GM12892 (cell line): ENCODE data around the gene ZBTB40.

Experiments
- DNase-seq: peaks from one replicate; pipeline ENCODE4 v3.0.0; 2011; ENCODE audit not compliant: insufficient read length
- FAIRE-seq: peaks from 2 replicates; lab custom pipeline; 2011; peaks lifted over from hg19 to GRCh38; lab: Jason Lieb, UNC
- POLR2A ChIP-seq: IDR thresholded peaks from 2 replicates; pipeline ENCODE4 v1.6.1; 2011; ENCODE audit warnings: low read depth, low read length, control low read depth
- POLR2AphosphoS5 ChIP-seq: IDR thresholded peaks from 2 replicates; pipeline ENCODE4 v1.6.1; 2011; ENCODE audit warnings: low read depth, low read length, control low read depth
- TAF1 ChIP-seq: IDR thresholded peaks from 2 replicates; pipeline ENCODE4 v1.6.1; 2011; ENCODE audit warnings: low read depth, mild to moderate bottlenecking, control low read depth, low read length, borderline replicate concordance

Gene ZBTB40

GRCh38 chr1:22457836-22458235, 6.2 kb downstream of the ZBTB40 start:
- no peak for FAIRE-seq
- no peak for DNase-seq
- TF ChIP-seq POLR2A: no peak
- TF ChIP-seq POLR2AphosphoS5: no peak
- TF ChIP-seq TAF1: no peak

DNA sequence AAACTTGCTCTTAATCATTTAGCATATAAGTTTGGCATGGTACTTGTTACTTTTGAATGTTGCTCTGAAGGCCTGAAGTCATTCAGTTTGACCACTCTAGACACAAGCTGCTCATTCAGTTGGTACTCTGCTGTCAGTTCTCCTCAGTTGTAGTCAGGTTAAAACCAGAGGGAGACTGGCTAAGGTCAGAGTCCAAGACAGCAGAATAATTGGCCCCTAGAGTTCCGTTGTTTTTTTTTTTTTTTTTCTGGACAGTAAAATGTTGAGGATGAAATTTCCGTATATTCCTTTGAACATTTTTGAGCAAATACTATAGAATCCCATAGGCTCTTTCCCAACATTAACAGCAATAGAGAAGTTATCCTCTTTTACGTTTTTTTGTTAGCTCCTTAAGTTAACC, 9.4 kb downstream of the ZBTB40 start:
- TF ChIP-seq POLR2AphosphoS5 (no peak), POLR2A (no peak), TAF1 (no peak)
- DNase-seq (no peak), FAIRE-seq (no peak)

DNA sequence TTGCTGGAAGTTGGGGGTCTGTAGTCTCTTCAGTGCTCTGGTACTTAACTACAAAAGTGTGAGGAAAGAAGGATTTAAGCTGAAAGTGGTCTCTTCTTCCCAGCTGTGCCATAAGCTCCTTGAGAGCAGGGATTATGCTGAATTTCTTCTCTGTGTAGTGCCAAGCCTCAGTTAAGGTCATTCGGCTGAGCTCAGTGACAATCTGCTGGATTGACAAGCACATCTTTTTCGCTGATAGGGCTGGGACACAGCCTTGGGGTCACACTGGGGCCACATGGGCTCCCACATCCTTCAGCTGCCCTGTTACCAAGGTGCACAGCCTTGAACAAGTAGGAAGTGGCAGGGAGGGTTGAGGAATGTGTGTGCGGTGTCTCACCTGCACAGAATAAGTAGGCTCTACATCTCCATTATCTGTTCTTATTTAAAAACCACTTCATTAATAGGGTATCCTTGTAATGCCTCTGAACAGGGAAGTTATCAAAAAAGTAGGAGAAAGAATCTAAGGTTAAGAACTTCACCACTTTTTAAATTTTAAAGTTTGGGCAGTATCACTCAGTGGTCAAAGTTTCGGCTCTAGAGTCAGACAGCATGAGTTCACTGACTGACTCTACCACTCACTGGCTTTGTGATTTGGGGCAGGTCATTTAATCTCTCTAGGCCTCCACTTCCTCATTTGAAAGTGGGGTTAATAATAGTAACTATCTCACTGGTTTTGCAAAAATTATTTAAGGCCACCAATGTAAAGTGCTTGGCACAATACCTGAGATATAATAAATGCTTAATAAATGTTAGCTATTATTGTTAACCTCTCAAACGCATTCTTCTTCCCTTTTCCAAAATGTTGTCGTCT, 10.3 kb downstream of the ZBTB40 start:
- FAIRE-seq (no peak), DNase-seq (no peak)
- no peak for TF ChIP-seq TAF1
- no peak for TF ChIP-seq POLR2A
- TF ChIP-seq POLR2AphosphoS5: no peak

GRCh38 chr1:22462928-22463327, 11.3 kb downstream of the ZBTB40 start:
- DNase-seq (no peak), FAIRE-seq (no peak)
- no peak for TF ChIP-seq POLR2AphosphoS5
- TF ChIP-seq TAF1: no peak
- TF ChIP-seq POLR2A: no peak

DNA sequence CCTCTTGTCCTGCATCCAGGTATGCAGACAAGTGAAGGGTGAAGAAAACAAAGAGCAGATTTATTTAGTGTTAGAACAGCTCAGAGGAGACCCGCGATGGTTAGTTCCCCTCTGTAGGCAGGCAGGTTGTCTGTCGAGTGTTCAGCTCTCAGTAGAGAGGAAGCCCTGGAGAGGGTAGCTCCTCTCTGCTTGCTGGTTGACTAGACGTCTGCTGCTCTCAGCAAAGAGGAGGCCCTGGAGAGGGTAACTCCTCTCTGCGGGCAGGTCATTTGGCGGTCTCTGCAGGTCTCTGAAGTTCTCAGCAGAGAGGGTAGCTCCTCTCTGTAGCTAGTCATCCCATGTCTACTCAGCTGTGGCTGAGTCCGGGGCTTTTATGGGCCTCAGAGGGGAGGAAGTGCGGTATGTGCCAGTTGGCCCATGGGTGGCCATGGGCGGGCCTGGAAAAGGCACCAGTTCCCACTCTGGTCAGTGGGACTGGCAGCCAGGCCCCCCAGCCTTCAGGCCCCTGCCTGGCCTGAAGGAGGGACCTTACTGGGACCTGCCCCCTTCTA, 13.4 kb downstream of the ZBTB40 start:
- no peak for TF ChIP-seq POLR2AphosphoS5
- no peak for TF ChIP-seq POLR2A
- no peak for TF ChIP-seq TAF1
- DNase-seq (no peak), FAIRE-seq (no peak)

DNA sequence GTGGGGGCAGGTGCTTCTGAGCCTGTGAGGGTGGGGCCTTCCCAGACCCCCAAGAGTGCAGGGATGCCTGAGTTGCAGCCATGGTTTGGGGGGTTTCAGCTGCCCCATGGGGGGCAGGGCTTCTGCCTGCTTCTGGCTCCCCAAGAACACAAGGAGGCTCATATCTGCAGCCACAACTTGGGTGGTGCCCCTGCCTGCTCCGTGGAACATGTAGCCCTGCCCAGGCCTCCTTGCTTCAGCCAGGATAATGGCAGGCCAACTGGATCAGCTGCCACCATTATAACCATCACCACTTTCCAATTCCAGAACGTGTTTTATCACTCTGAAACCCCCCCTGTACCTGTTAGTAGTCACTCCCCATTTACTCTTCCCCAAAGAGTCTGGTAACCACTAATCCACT, 14.0 kb downstream of the ZBTB40 start:
- FAIRE-seq (no peak), DNase-seq (no peak)
- TF ChIP-seq TAF1 (no peak), POLR2A (no peak), POLR2AphosphoS5 (no peak)

DNA sequence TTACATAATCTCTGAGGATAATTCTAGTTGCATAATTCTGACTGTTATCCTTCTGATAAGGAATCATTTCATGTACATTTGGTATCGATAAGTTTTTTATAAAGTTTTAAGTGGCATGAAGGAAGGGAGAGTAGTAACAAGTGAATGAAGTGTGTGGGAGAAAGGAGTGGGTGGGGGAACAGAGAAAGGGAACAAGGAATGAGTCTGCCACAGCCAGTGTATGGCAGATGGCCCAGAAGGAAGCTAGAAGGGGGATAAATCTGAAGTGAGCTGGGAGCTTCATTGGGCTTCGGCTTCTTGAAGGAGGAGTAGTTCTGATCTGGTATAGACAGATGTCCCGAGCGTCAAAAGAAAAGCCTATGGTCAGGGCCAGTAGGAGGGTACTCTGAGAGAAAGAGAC, 18.6 kb downstream of the ZBTB40 start:
- no peak for FAIRE-seq
- no peak for DNase-seq
- TF ChIP-seq POLR2A (no peak), POLR2AphosphoS5 (no peak), TAF1 (no peak)

GRCh38 chr1:22471078-22471477, 19.4 kb downstream of the ZBTB40 start:
- TF ChIP-seq TAF1: no peak
- no peak for DNase-seq
- peak; percentile 17 for FAIRE-seq

GRCh38 chr1:22471610-22472009, 20.0 kb downstream of the ZBTB40 start:
- no peak for TF ChIP-seq POLR2AphosphoS5
- FAIRE-seq: no peak
- no peak for DNase-seq

GRCh38 chr1:22472596-22472995, 20.9 kb downstream of the ZBTB40 start:
- DNase-seq (no peak), FAIRE-seq (no peak)
- TF ChIP-seq POLR2AphosphoS5 (no peak), POLR2A (no peak), TAF1 (no peak)

GRCh38 chr1:22473952-22474351, 22.3 kb downstream of the ZBTB40 start:
- no peak for DNase-seq

DNA sequence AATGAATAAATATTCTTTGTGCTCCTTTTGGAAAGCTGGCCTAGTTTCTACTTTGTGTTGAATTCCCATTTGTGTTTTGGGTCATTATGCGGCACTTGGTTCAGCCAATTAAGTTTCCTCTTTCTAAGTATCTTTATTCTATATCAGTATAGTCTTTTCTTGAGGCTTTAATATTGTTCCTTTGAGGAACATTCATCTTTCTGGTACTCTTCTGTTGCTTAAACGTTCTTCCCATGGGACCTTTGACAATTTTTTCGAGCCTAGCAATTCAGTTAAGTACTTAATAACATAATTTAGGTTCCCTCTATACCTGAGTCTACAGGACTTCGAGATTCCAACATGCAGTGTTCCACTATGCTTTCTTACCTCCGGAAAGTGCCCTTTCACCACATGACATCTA, 24.9 kb downstream of the ZBTB40 start:
- no peak for TF ChIP-seq POLR2AphosphoS5
- FAIRE-seq: no peak
- DNase-seq: no peak

More at GRCh38 chr1:22473952-22474351, 22.3 kb downstream of the ZBTB40 start:
- TF ChIP-seq POLR2A: no peak
- no peak for TF ChIP-seq TAF1
- TF ChIP-seq POLR2AphosphoS5: no peak
- no peak for FAIRE-seq

- FAIRE-seq (no peak), DNase-seq (no peak)
- TF ChIP-seq POLR2AphosphoS5 (no peak), POLR2A (no peak), TAF1 (no peak)
Measured at GRCh38 chr1:22483121-22483520, 31.5 kb downstream of the ZBTB40 start.
